ENCODE measurements around the gene HES1.
A peak's percentile ranks its signal among the peaks of the same experiment; 100 is the strongest.
"Not testable (repeated sequence)": the region's sequence is repeated elsewhere in the genome, so short reads cannot be mapped to it uniquely, and the experiment has no call there.

HES1 gene

DNA sequence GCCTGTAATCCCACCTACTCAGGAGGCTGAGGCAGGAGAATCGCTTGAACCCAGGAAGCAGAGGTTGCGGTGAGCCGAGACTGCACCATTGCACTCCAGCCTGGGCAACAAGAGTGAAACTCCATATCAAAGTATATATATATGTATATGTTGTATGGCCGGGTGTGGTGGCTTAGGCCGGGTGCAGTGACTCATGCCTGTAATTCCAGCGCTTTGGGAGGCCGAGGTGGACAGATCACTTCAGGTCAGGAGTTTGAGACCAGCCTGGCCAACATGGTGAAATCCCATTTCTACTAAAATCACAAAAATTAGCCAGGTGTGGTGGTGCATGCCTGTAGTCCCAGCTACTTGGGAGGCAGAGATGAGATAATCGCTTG is 7.0 kb upstream of the HES1 start:
- not testable (repeated sequence) for DNase-seq

DNA sequence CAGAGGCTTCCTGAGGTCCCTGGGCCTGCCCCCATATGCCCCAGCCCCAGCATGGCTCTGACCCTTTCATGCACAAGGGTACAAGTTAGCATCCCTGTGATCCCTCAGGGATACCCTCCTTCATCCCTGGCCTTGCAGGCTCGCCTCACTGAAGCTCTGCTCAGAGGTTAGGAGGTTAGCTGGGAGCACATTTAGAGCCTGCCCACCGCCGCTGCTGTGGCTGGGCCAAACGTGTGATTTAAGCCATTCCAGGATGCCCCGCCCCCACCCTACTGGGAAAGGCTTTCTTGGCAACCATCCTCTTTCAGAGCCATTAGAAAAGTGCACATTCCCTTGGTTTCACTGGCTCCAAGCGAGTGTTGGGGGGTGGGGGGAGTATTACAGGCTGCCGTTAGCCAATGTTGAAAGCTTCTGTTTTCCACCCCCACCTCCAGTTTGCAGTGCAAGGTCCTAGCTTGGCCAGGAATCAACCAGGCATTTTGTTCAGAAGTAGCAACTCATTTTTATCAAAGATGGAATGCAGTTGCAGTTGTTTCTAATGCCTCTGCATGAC is 6.3 kb upstream of the HES1 start:
- DNase-seq = peak; percentile 69

DNA sequence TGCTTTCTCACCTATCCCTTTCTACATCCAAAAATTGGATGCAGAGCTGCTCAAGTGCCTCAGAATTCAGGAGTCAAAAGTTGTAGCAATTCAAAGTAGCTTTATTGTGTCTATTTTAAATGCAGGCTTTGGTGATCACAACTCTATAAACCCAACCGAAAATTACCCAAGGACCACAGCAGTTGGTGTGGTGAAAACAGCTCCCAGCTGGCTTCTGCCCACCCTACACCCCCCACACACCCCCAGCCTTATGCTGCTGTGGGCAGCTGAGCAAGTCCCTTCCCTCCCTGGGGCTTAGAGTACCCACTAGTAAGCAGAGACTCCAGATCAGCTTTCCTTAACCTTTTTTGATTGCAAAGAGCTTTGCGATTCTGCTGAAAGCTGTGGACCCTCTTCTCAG is 5.8 kb upstream of the HES1 start:
- DNase-seq = no peak

DNA sequence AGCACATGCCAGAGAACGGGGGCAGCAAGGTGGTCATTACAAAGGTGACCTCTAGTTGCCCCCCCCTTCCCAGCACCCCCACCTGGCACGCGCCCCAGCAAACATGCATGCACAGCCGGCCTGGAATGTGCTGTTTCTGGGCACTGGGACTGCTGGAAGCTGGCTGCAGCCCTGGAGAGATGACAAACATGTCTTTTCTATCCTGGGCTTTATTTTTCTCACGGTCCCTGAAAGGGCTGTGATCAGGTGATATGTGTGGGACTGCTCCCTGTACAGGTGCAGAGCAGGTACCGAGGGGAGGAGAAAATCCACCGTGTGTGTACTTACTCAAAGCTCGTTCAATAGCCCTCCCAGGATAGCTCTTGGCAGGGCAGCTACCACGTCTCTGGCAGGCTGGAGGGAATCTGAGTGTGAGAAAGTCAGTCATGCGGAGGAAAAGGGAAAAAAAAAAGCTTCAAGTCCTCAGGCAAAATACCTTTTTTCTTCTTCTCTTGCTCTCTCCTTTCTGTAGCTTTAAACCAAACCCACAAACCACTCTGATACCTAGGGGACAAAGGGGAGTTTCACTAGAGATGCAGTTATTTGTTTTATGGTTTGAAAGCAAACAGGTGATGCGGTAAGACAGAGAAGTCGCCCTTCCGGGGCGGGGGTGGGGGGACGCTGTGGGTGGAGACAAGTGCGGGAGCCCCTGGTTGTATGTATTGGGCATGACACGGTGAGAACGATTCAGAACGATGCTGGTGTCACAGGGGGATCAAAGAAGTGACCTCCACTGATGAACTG is 5.0 kb upstream of the HES1 start:
- DNase-seq = peak; percentile 69

DNA sequence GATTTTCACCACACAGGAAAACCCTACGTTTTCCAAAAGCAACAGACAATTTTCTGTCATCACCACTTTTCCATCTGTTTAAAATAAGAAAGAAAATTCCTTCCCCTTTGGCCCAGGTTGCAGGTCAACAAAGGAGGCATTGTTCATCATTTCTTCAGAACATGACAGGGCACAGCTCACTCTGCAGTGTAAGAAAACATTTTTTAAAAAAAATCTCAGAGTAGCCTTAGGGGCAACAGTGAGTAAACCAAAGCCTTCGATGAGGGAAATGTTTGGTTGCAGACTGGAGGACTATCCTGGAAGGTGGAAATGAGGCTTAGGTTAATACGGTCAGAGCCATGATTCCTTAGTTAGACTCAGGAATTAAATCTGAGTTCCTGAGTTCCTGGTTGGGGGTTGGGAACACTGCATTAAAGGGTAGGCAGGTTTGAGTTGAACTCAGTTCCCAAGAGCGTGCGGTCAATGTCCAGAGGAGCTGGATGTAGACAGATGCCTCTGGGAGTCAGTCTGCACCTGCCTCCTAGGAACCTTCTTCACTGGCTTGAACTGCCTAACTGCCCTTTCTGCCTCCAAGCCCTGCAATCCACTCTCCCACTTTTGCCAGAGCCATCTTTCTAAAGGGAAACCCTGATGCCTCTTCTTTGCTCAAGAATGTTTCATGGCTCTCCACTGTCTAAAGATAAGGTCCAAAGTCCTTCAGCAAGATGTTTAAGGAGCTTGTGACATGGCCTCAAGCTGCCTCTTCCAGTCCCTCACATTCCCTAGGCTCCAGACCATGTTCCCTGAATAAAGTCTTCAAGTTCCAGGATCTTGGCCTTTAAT is 3.3 kb upstream of the HES1 start:
- peak; percentile 14 for DNase-seq

DNA sequence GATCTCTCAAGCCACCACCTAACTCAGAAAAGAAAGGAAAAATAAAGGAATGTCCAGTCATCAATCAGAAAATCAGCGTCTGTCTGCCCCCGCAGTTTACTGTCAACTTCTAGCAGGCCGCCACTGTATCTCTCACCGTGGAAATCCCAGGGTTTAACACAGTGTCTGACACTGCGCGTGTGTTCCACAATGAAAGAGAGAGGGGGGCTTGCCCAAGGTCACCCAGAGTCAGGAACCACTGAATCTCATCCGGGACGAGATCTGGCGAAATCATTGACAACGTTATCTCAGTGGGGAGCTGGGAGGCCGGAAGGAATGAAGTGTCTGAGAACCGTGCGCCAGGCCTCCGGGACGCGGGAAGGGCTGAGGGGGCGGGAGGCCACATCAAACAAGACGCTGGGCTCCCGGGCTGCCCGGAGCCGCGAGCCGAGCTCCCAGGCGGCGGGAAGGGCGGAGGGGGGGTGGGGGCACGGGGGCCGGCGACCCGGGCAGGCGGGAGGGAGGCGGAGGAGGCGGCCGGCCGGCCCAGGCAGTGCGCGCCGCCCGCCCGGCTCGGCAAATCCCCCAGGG is 2.2 kb upstream of the HES1 start:
- peak; percentile 73 for DNase-seq

DNA sequence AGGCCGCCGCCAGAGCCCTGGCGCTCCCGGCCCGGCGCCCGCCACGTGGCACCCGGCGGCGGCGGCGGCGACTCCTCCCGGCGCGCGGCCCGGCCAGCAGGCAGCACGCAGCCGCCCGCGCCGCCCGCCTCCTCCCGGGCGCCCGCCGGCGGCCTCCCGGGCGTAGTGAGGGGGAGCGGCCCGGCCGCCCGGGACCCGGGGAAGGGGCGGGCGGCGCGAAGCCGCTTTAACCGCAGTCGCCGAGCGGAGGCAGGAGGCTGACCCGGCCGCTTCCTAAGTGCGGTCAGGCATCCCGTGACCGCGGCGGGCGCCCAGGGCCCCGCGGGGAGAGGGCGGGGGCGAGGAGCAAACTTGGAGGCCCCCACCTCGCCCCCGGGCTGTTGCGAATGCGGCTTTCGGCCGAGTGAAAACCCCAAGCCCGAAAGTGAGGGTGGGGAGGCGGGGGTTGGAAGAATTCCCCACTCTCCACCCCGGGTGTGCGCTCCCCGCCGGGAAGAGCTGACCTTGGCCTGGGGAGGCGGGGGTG is 1.7 kb upstream of the HES1 start:
- no peak for DNase-seq

DNA sequence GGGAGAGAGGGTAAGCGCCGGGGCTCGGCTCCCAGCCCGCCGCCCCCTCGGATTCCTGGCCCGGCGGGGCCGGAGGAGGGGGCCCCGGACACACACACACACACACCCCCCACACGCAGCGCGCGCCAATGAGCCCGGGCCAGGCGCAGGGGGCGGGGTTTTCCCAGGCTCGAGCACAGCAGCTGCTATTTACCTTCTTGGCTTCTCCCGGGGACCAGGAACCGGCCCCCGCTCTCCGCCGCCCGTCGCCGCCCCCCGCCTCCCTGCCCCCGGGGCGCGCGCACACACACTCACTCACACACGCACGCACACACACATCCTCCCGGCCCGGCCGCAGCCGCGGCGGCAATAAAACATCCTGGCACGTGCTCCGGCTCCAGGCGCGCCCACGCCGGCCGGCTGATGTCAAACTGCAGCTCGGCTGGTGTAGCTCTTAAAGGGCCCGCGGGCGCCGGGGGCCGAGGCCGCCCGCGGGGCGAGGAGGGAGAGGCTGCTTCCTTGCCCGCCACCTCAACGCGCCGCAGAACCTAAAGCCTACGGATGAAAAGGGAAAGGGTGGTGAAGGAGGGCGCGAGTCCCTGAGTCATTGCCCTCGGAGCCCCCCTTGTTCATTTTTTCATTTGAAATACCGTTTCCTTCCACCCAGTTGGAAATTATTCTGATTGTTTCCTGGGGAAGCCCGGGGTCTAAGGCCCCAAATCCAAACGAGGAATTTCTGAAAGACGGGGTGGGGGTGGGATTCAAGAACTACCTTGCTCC is 1.0 kb upstream of the HES1 start:
- DNase-seq = peak; percentile 98

DNA sequence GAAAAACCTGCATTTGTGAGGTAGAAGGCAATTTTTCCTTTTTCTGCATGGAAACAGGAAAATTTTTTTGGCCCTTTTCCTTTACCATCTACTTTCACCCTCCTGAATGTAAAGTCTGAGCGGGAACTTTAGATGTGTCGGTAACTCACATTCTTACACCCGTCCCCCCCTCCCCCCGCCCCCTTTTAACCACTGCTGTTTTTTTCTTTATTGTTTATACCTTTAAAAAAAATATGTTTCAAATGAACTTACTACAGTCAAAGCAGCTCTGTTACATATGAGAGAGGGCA is 487 bp upstream of the HES1 start:
- no peak for DNase-seq

DNA sequence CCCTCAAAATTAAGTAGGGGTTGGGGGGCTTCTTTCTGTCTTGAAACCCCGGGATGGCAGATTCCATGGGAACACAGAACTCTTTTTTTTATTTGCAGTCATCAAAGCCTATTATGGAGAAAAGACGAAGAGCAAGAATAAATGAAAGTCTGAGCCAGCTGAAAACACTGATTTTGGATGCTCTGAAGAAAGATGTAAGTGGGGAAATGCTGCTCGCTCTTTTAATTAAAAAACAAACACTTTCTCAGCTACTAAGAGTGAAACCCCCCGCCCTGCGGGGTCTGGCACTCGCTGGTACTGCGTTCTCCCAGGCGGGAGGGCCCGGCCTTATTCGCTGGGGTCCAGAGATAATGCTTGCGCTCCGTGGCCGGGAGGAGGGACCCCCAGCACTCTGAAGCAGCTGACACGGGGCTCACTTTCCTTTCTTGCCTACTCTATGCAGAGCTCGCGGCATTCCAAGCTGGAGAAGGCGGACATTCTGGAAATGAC is 615 bp downstream of the HES1 start:
- DNase-seq = no peak

DNA sequence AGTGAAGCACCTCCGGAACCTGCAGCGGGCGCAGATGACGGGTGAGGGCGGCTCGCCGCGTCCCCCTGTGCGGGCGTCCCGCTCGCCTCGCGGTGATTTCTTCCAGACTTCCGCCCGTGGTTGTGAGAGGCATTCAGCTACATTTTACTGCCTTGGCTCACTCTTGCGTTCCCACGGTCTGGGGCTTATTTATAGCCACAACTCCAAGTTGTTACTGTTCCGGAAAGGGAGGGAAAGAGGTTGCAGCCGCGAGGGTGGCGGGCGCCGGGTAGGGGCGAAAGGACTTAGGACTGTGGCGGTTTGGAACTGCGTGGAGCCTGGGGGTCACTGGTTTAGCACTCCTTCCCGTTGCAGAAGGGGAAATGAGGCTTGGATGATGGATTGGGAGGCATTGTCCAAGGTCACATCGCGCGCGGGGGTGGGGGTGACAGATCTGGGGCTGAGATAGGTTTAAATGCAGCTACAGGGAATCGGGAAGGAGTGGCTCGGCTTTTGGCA is 1.1 kb downstream of the HES1 start:
- DNase-seq = peak; percentile 84

DNA sequence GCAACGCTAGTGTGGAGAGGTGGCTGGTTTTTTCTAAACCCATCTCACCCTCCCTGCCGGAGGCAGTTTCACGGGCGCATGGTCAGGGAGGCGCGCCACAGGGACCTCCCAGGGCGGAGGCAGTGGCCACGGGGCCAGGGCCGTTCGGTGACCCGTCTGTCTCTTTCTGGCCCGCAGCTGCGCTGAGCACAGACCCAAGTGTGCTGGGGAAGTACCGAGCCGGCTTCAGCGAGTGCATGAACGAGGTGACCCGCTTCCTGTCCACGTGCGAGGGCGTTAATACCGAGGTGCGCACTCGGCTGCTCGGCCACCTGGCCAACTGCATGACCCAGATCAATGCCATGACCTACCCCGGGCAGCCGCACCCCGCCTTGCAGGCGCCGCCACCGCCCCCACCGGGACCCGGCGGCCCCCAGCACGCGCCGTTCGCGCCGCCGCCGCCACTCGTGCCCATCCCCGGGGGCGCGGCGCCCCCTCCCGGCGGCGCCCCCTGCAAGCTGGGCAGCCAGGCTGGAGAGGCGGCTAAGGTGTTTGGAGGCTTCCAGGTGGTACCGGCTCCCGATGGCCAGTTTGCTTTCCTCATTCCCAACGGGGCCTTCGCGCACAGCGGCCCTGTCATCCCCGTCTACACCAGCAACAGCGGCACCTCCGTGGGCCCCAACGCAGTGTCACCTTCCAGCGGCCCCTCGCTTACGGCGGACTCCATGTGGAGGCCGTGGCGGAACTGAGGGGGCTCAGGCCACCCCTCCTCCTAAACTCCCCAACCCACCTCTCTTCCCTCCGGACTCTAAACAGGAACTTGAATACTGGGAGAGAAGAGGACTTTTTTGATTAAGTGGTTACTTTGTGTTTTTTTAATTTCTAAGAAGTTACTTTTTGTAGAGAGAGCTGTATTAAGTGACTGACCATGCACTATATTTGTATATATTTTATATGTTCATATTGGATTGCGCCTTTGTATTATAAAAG is 1.8 kb downstream of the HES1 start:
- peak; percentile 71 for DNase-seq

DNA sequence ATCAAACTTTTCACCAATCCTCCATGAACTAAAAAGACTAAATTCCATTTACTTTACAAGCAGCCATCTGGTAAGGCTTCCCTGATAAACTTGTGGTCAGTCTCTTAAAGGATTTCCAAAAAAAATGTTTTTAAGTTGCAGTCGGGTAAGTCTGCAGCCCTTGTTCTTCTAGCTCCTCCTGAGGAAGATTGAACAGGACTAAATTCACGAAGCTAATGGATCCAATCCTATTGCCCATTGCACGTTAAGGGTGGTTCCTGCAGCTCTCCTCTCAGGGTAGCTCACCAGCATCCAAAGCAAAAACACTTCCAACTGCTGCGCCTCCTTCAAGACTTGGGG is 2.8 kb downstream of the HES1 start:
- no peak for DNase-seq

DNA sequence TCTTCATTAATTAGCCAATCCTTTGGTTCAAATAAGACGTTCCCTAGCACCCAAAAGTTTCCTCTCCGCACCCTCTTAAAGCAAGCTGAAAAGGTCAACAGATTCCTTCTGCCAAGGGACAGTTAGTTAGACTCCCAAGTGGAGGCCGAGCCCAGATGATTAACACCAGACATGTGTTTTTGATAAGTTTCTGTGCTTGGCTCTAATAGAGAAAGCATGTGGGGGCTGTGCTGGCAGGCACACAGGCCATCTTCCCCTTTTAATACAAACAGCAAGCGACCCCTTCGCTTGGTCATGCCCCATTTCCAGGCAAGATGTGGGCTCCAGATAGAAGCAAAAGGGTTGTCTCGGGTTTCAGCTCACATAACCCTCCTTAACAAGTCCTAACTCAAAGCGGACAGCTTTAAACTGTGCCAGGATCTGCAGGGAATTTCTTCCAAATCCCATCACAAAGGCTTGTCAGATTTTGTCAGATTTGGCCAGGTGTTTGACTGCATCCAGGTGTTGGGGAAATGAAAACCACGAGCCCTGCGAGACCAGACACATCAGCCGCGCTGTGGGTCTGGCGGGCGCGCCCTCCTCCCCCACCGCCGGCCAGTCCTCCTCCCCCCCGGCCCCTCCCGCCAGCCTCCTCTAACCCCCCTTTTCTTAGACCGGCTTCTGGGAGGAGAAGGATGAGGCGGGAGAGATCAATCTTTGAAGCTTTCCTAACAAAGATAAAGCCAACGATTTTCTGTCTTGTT is 3.3 kb downstream of the HES1 start:
- peak; percentile 73 for DNase-seq

DNA sequence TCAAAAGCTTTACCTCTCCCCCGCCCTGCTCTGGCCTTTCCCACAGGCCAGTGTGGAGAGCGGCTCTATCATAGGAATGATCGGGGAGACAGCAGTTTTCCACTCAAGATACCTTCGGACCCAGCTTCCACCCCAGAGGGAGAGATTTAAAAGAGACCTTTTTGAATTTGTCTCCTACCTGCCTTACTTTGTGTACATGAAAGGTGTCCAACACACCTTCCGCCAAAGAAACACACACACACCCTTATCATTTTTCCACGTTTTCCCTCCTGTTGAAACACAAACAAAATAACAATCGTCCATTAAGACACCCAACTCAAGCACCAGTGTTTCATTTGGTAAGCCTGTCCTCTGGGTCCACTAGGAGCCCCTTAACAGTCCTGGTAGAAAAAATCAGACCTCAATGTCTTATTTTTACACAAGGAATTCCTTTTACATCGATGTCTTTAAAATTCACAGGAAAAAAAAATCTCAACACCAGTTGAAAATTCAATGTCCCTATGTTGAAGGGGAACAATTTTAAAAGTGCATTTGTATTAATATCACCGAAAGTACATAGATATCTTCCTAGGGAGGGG is 4.0 kb downstream of the HES1 start:
- no peak for DNase-seq

DNA sequence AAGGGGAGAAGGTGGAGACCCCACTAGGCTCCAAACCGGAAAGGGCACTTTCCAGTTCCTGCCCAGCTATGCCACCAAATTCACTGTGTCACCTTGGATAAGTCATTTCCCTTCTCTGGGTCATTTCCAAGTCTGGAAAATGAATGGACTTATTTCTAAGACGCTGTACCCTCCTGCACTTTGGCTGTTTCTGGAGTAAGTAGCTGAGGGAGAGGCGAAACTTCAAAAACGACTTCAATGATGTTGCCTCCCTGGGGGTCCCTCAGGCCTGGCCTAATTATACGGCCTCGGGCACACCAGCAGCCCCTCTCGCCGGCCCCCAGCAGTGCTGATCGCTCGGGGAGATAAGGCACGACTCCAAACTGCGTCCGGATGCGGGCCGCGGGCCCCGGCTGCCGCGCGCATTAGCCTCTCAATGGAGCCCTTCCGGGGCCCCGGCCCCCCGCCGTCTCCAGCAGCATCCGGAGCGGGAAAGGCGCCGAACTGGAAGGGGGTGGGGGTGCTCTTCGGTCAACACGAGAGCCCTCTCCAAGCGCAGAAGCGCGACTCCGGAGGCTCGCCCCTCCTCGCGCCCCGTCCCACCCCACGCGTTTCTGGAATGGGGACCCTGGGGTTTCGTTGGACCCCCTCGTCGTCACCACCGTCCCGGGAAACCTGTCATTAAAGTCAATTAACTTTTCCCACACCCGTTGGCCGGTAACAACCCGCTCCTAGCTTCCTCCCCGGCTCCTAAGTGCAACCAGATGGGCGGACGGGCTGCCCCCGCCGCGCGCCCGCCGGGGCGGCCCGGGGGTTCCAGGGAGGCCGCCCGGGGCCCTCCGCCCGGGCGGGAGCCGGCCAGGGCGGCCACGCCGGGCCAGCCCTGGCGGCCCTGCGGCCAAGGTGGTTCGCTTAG is 4.8 kb downstream of the HES1 start:
- peak; percentile 87 for DNase-seq

DNA sequence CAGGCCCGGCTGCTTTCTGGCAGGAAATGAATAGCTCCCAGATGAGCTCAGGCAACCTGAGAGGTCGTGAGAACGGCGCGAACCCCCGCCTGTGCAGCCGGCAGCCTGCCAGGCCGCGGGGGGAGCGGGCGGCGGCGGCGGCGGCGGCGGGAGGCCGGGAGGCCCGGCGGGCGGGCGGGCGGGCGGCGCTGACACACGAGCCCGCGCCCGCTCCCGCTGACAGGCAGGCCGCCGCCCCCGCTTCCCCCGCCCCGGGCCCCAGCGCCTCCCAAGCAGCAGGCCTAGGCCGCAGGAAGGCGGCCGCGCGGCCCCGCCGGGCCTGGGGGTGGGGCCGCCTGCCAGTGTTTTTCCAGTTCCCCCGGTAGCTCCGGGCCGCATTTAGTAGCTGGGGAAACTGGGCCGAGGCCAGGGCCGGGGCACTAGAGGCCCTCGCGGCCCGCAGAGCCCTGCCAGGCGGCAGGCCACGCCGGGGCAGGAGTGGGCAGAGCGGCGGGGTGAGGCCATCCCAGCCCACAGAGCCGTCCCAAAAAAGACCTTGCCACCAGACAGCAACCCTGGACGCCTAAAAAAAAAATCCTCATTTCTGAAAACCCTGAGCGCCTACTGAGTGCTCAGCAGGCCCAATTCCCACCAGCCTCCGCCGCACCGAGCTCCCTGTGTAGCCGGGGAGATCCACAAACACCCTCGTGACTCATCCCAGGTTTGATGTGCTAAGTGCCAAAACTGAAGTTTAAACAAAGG is 5.6 kb downstream of the HES1 start:
- peak; percentile 95 for DNase-seq

DNA sequence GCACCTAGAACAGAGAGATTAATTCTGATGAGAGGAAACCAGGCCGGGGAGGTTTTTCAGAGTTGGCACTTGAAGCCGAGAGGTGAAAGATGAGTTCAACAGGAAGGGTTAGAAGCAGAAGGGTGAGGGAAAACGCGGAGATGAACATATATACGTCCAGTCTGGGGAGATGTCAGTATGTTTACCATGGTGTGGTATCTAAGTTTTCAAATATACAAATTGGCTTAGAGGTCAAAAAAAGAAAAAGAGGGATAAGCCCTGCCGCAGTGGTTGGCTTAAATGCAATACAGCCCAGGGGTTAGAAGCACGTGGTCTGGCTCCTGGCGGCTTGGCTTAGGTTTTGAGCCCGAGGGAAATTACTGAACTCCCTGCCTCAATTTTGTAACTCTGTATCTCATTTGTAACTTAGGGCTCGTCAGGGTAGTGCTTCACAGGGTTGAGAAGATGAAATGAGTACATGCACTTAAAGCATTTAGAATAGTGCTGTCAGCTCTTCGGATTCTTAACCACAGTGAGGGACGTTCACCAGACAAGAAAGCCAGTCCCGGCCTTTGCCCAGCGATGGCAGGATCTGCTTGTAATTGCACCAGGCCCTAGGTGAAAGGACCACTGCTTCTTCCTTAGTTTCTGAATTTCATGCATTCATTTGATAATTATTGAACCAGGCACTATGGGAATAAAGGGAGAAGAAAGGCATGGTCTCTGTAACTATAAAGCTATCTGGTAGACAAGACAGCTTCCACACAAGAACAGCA is 6.4 kb downstream of the HES1 start:
- DNase-seq = peak; percentile 74

Data from femur (tissue), 1 donor.